ENCODE results near the gene CDR2L. TPM values are rescaled to one million over a fixed set of nuclear protein-coding genes. Genes with fewer than 3 reads are reported as not detected.

The CDR2L gene
- total RNA-seq, 1 donor from 2014 or later = not detected

- ChIA-PET POLR2A (no interaction called here), CTCF (no interaction called here)
- intact Hi-C loops (cut with micrococcal nuclease) = no loop called here
- Mint-ChIP-seq H3K9me3 (no peaks in the 10 kb centered on the region), H3K36me3 (ENCODE audit: low read depth) (no peaks in the 10 kb centered on the region), H3K4me3 (no peak overlapping the region), H3K27me3 (peaks cover 36% of the 10 kb centered on the region), H3K27ac (no peak overlapping the region), H3K4me1 (no peaks in the 10 kb centered on the region)
- DNase-seq = no peak
- TF ChIP-seq, protein P1, sequence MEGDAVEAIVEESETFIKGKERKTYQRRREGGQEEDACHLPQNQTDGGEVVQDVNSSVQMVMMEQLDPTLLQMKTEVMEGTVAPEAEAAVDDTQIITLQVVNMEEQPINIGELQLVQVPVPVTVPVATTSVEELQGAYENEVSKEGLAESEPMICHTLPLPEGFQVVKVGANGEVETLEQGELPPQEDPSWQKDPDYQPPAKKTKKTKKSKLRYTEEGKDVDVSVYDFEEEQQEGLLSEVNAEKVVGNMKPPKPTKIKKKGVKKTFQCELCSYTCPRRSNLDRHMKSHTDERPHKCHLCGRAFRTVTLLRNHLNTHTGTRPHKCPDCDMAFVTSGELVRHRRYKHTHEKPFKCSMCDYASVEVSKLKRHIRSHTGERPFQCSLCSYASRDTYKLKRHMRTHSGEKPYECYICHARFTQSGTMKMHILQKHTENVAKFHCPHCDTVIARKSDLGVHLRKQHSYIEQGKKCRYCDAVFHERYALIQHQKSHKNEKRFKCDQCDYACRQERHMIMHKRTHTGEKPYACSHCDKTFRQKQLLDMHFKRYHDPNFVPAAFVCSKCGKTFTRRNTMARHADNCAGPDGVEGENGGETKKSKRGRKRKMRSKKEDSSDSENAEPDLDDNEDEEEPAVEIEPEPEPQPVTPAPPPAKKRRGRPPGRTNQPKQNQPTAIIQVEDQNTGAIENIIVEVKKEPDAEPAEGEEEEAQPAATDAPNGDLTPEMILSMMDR (IDR thresholded peaks at IDR 0.05) = no peak
- ATAC-seq (ENCODE audit: low read depth) = no peak
These were observed 43.5 kb upstream of the CDR2L start for GRCh38 chr17:74943808-74944522.

DNA sequence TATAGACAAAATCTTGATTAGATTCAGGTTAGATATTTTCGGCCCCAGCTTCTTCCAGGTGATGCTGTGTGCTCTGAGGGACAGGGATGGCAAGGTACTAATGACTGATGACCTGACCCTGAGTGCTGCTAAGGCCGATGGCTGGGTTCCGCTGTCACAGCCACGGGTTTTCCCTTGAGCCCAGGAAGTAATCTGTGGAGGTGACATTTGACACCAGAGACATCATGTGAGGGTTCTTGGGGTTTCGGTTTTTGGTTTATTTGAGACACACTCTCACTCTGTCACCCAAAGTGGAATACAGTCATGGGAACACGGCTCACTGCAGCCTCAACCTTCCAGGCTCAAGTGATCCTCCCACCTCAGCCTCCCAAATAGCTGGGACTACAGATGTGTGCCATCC, 41.9 kb upstream of the CDR2L start:
- intact Hi-C loops (cut with micrococcal nuclease) = no loop called here
- ChIA-PET POLR2A (no interaction called here), CTCF (no interaction called here)
- TF ChIP-seq, protein P1 (IDR thresholded peaks at IDR 0.05) = no peak
- no peaks in the 10 kb centered on the region for H3K9me3 Mint-ChIP-seq
- H3K27me3 Mint-ChIP-seq = peaks cover 37% of the 10 kb centered on the region
- DNase-seq (no peak), ATAC-seq (ENCODE audit: low read depth) (no peak)
- no peak overlapping the region for H3K4me3 Mint-ChIP-seq
- no peaks in the 10 kb centered on the region for H3K4me1 Mint-ChIP-seq
- no peak overlapping the region for H3K27ac Mint-ChIP-seq
- no peaks in the 10 kb centered on the region for H3K36me3 Mint-ChIP-seq (ENCODE audit: low read depth)

- no peak for DNase-seq
- no peak overlapping the region for H3K4me3 Mint-ChIP-seq
- no peaks in the 10 kb centered on the region for H3K4me1 Mint-ChIP-seq
- no peaks in the 10 kb centered on the region for H3K9me3 Mint-ChIP-seq
- TF ChIP-seq, protein P1 (IDR thresholded peaks at IDR 0.05) = no peak
- H3K36me3 Mint-ChIP-seq (ENCODE audit: low read depth) = no peaks in the 10 kb centered on the region
- POLR2A ChIA-PET = interaction anchor here (1.0 kb wide), 1 partner anchor 22 kb away, joined by 3 read pairs; the partner anchor contains the start of gene OTOP2
- peaks cover 33% of the 10 kb centered on the region for H3K27me3 Mint-ChIP-seq
- H3K27ac Mint-ChIP-seq = no peak overlapping the region
- intact Hi-C loops (cut with micrococcal nuclease) = no loop called here
- CTCF ChIA-PET = interaction anchor here (1.2 kb wide), 1 partner anchor 11 kb away, joined by 3 read pairs; no protein-coding TSS in a partner anchor
- ATAC-seq (ENCODE audit: low read depth) = no peak
These were observed 40.8 kb upstream of the CDR2L start for GRCh38 chr17:74946641-74947040.

GRCh38 chr17:74947041-74947754, 40.2 kb upstream of the CDR2L start:
- Mint-ChIP-seq H3K9me3 (no peaks in the 10 kb centered on the region), H3K27ac (no peak overlapping the region), H3K36me3 (ENCODE audit: low read depth) (no peaks in the 10 kb centered on the region), H3K4me3 (no peak overlapping the region), H3K27me3 (peaks cover 29% of the 10 kb centered on the region), H3K4me1 (no peaks in the 10 kb centered on the region)
- TF ChIP-seq, protein P1 (IDR thresholded peaks at IDR 0.05) = no peak
- ATAC-seq (ENCODE audit: low read depth) = no peak
- ChIA-PET CTCF (interaction anchor here (1.2 kb wide), 1 partner anchor 11 kb away, joined by 3 read pairs; no protein-coding TSS in a partner anchor), POLR2A (interaction anchor here (1.0 kb wide), 1 partner anchor 23 kb away, joined by 3 read pairs; the partner anchor contains the start of gene OTOP2)
- intact Hi-C loops (cut with micrococcal nuclease) = no loop called here
- DNase-seq = no peak

- CTCF ChIA-PET = no interaction called here
- peaks cover 20% of the 10 kb centered on the region for H3K27me3 Mint-ChIP-seq
- H3K36me3 Mint-ChIP-seq (ENCODE audit: low read depth) = no peaks in the 10 kb centered on the region
- POLR2A ChIA-PET = interaction anchor here (0.6 kb wide), 1 partner anchor 18 kb away, joined by 9 read pairs; no protein-coding TSS in a partner anchor
- H3K4me3 Mint-ChIP-seq = no peak overlapping the region
- H3K27ac Mint-ChIP-seq = no peak overlapping the region
- no peak for DNase-seq
- no peaks in the 10 kb centered on the region for H3K9me3 Mint-ChIP-seq
- no peak for ATAC-seq (ENCODE audit: low read depth)
- no peaks in the 10 kb centered on the region for H3K4me1 Mint-ChIP-seq
- TF ChIP-seq, protein P1 (IDR thresholded peaks at IDR 0.05) = no peak
- intact Hi-C loops (cut with micrococcal nuclease) = no loop called here
These were observed 37.8 kb upstream of the CDR2L start for GRCh38 chr17:74949455-74950115.

All from activated B cell treated with CpG ODN at 0.5 μM for 24 hours (primary cell).